Germinal center (tissue), 1 donor: Measurements from ENCODE around the gene CTNNA3.

Experiments used
- DNase-seq: peaks from one replicate; pipeline ENCODE4 v3.0.0; 2012; ENCODE audit warnings: mixed read lengths, low spot score

The CTNNA3 gene

GRCh38 chr10:66071907-66072306, 1624.1 kb downstream of the CTNNA3 start:
- no peak for DNase-seq

- DNase-seq, result no peak
These were observed 1637.4 kb downstream of the CTNNA3 start for GRCh38 chr10:66058594-66058993.

- DNase-seq, result no peak
These were observed 1646.7 kb downstream of the CTNNA3 start for GRCh38 chr10:66049335-66049734.

GRCh38 chr10:66045859-66046258, 1650.1 kb downstream of the CTNNA3 start:
- DNase-seq, result no peak

DNA sequence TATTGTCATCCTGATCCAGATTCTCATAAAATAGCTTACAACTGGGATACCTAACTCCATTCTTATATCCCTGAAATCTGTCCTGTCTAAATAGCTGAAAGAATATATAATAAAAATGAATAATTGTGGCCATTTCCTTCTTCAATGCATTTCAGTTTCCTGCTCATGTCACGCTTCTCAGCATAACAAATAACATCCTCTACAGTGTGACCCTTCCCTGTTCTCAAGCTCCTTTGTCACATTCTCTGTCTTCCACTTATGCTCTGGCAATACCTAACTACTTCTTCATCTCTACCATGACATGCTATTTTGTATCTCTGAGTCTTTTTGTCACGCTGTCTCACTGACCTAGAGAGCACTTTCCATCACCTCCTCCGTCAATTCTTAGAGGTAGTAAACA, 1654.2 kb downstream of the CTNNA3 start:
- DNase-seq, result no peak

DNA sequence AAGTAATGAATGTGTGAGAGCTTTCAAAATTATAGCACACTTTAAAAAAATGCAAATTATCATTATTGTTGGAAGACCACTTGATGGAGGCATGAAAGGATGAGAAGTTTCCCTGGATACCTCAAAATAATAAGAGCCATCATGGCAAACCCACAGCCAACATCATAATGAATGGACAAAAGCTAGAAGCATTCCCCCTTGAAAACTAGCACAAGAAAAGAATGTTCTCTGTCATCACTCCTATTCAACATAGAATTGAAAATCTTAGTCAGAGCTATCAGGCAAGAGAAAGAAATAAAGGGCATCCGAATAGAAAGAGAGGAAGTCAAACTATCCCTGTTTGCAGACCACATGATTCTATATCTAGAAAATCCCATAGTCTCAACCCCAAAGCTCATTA, 1657.4 kb downstream of the CTNNA3 start:
- no peak for DNase-seq

DNA sequence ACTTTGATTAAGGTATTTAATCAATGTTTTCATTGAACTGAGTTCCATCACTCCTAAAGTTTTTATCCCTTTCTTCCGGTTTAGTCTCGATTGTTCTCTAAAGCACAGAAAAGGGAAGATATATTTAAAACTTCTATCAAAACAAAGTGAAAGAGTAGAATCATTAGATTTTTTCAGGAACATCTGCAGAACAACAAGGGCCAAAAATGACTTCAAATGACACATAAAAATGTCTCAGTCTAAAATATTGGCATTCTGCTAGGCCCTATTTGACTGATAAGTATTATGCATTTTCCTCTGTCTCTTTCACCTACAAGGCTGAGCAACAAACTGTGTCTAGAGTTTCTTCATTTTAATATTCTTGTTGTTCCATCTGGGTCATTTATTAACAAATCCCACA, 1669.7 kb downstream of the CTNNA3 start:
- DNase-seq, result no peak

DNA sequence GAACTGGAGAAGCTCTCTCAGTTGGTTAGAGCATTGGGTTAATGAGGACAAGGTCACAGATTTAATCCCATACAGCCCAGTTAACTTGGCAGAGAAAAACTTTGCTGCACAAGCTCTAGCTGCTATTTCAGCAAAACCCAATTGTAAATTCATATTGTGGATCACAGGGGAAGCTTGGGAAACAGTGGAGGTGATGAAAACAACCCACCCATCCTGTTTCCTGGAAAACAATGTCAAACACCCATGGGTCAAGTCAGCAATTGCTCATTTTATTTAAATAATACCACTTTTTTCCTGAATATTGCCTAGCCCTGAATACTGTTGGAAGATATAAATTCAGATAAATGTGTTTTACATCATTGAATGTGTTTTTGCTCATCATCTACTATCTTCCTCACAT, 1670.8 kb downstream of the CTNNA3 start:
- DNase-seq, result no peak

DNA sequence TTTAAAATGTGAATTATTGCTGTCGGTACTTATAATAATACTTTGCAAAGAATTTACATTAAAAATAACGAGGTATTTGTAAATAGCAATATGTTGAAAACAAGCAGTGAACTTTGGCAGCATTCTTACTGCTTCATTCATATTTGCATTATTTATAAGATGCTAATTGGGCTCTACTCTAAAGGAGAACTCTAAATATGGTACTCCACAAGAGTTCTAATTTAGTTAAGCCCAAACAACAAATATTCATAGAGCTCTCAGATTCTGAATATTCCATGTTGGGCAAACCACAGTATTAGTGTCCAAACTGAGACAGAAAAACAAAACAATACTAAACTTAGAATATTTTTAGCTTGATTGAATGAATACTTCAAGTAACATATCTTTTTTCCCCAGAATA, 1674.6 kb downstream of the CTNNA3 start:
- DNase-seq, result no peak

- DNase-seq, result no peak
These were observed 1687.8 kb downstream of the CTNNA3 start for GRCh38 chr10:66008221-66008620.

GRCh38 chr10:66006411-66006810, 1689.6 kb downstream of the CTNNA3 start:
- DNase-seq, result no peak

DNA sequence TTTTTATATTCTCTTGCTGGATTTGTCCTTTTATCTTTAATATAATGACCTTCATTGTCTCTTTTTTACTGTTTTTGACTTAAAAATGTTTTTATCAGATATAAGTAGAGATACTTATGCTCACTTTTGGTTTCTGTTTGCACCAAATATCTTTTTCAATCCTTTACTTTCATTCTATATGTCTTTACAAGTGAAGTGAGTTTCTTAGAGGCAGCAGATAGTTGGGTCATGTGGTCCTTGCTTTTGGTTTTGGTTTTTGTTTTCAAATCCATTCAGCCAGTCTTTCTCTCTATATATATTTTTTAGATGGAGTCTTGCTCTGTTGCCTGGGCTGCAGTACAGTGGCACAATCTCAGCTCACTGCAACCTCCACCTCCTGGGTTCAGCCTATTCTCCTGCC, 1702.5 kb downstream of the CTNNA3 start:
- DNase-seq, result no peak

- no peak for DNase-seq
These were observed 1727.1 kb downstream of the CTNNA3 start for GRCh38 chr10:65968871-65969270.

DNA sequence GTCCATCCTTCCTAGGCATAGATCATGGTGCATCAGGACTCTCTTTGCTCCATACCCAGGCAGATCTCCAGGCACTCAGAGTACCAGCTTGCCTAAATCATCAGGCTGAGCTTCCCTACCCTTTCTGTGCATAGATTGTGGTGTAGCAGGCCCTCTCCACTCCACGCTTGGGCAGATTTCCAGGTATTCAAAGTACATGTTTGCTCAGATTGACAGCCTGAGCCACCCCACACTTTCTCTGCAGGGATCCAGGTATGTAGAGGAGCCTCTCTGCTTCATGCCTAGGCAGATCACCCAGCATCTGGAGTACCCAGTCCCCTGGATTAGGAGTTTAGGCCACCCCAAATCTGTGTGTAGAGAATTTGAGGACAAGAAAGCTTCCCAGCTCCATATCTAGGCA, 1727.6 kb downstream of the CTNNA3 start:
- no peak for DNase-seq

- no peak for DNase-seq
These were observed 1731.8 kb downstream of the CTNNA3 start for GRCh38 chr10:65964205-65964604.

DNA sequence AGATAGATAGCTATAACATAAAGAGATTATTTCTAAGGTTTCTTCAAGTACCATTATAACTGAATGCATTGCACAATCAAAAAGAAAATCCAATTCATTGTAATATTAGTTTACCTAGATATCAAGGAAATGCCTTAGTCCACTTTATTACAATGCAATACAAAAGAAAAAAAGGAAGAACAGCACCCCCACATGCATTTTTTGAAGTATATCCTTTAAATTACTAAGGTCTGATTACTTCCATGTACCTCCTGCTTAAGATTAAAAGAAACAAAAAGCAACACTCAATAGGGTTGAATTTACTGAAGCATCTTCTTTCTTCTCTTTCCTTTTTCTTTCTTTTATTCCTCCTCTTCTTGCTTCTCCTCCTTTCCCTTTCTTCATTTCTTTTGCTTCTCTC, 1743.9 kb downstream of the CTNNA3 start:
- no peak for DNase-seq

DNA sequence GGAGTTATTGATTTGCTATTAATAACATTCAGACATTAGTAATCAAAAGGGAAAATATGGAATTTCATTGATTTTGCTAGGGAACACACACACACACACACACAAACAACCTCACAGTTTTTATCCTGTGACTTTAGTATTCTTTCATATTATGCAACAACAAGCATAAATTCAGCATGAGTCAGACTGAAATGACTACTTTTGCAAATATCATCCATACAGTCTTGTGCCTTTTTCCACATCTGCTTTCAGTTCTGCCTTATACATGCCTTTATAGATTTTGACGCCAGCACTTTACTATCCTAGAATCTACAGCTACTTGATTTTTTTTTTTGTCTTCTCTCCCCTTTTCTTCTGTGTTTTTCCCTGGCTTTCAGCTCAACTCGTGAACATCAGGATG, 1745.9 kb downstream of the CTNNA3 start:
- DNase-seq, result no peak

- no peak for DNase-seq
These were observed 1746.5 kb downstream of the CTNNA3 start for GRCh38 chr10:65949526-65949925.

DNA sequence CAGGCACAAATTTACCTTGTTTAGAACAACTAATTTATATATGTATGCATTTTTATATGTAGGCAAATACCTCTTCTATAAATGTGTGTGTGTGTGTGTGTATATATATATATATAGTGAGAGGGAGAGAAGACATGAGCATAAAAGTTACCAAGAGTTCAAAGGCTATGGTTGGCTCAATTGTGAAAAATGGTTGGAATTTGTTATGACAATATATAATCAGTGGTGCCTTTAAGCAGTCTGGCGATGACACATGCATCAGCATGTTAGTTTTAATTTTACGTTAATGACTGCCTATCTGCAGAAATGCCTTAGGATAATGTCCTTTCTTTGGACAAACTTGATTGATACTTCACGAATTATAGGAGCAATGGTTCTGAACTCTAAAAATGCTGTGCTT, 1750.9 kb downstream of the CTNNA3 start:
- DNase-seq, result no peak

GRCh38 chr10:65943451-65943850, 1752.5 kb downstream of the CTNNA3 start:
- no peak for DNase-seq

DNA sequence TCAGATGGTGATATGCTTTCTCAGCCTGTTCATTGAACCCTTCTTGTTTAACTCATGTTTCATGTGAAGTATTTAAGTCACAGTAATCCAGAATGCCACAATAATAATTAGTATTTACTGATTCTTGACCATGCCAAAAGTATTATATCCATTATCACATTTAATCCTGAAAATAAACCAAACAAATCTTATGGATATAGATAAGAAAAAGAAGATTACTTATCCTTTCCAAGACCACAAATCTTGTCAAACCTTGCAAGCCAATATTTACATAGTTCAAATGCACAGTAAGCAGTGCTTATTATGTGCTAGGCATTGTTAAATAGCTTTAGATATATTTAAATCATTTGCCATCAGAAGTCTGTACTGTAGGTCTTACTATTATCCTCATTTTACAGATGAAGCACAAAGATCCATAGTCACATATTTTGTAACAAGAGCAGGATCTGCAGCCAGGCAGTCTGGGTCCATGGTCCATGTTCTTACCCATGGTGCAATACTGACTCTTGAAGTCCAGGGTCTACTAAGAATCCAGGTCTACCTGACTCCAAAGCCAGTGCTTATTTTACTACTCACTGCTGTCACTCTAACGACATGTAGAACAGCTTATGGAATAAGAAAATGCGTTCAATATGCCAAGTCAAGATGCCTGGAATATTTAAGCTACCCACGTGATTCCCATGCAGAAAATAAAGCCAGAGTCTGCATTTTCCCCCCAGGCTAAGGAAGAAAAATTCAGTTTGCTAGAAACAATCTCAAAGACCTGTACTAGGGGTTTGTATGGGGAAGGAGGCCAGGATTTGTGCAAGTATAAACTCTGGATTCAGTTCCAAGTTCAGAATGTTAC, 1755.0 kb downstream of the CTNNA3 start:
- DNase-seq, result no peak

- no peak for DNase-seq
These were observed 1755.9 kb downstream of the CTNNA3 start for GRCh38 chr10:65940105-65940504.

DNA sequence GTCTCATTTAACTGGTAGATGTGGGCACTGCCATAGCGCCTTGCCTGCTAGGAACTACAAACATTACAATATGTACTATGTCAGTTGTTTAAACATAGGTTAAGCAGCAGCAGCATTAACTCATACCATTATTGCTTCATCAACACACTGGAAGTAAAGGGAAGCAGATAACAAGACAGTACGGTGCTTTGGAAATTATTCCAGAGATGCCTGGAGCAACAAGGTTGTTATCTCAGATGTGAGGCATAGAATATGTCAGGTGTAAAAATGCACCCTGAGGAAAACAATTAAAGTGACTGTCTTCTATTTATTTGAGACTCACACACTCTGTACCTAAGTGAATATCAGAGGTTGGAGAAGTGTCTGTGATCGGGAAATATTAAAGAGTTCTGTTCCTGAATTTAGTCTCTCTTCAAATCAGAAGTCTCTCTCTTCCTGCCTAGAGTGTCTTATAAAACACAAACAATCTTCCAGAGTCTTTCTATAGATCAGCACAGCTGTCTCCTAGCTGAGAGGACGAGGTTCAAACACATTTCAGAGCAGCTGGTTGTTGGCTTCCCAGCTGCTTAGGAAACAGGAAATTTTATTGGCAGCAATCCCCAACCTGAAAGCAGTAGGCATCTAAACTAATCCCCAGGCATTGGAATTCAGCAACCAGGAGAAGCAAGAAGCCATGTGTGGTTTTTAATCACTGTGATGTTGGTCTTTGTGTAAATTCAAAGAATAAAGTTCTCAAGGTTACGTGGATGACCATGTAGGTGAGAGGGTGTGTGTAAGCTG, 1764.5 kb downstream of the CTNNA3 start:
- DNase-seq, result no peak
